Kidney (tissue), 14 donors: Measurements from ENCODE around the gene RHEB. TPM values are rescaled to one million over a fixed set of nuclear protein-coding genes. Genes with fewer than 3 reads are reported as not detected.
"Not testable (repeated sequence)": the region's sequence is repeated elsewhere in the genome, so short reads cannot be mapped to it uniquely, and the experiment has no call there.

ENCODE experiments used
- DNase-seq, 5 donors: peaks; one replicate each; pipeline ENCODE4 v3.0.0-alpha.2; 2013 to 2020
- FAIRE-seq: peaks from 2 replicates; lab custom pipeline; 2012; peaks lifted over from hg19 to GRCh38; lab: Jason Lieb, UNC
- H3K27ac ChIP-seq, 2 donors: one replicate each; pipeline ENCODE4 v1.7.0; 2013; ENCODE audit warnings: low read depth in 2 of 2, low read length in 2 of 2, inconsistent platforms in 1 of 2
- H3K27me3 ChIP-seq: one replicate; pipeline ENCODE4 v1.7.1; 2013; ENCODE audit warnings: low read length, inconsistent platforms; ENCODE audit not compliant: control insufficient read depth, insufficient read depth
- H3K36me3 ChIP-seq, 3 donors: one replicate each; pipeline versions ENCODE4 v1.7.0 to v1.7.1; 2013; ENCODE audit warnings: low read length in 3 of 3, control low read depth in 1 of 3, inconsistent platforms in 1 of 3; ENCODE audit not compliant: insufficient read depth in 3 of 3, control insufficient read depth in 2 of 3
- H3K4me1 ChIP-seq, 3 donors: one replicate each; pipeline versions ENCODE4 v1.7.0 to v1.7.1; 2013; ENCODE audit warnings: low read length in 3 of 3, inconsistent platforms in 1 of 3, low read depth in 1 of 3; ENCODE audit not compliant: control insufficient read depth in 2 of 3, insufficient read depth in 2 of 3
- H3K4me3 ChIP-seq, 3 donors: one replicate each; pipeline versions ENCODE4 v1.7.0 to v1.8.1; 2013; ENCODE audit warnings: low read length in 3 of 3, control low read depth in 1 of 3, inconsistent platforms in 1 of 3
- H3K9ac ChIP-seq, 3 donors: one replicate each; pipeline versions ENCODE4 v1.7.0 to v1.7.1; 2013; ENCODE audit warnings: low read length in 3 of 3, control low read depth in 1 of 3, inconsistent platforms in 1 of 3
- H3K9me3 ChIP-seq, 3 donors: one replicate each; pipeline versions ENCODE4 v1.7.0 to v1.7.1; 2013; ENCODE audit warnings: low read length in 3 of 3, control low read depth in 1 of 3, inconsistent platforms in 1 of 3; ENCODE audit not compliant: control insufficient read depth in 2 of 3, insufficient read depth in 1 of 3
- intact Hi-C: fragments of 100-400 bp; cut with DNase I; formaldehyde crosslinking; loops from one replicate; pipeline ENCODE4 v1.11.1; 2022
- polyA plus RNA-seq: library from polyadenylated mRNA; stranded (reverse); fragments of 350-450 nt; fragmentation: Illumina TruSeq; extraction: RNeasy Lipid Tissue Mini Kit (QIAGEN cat#74804); gene quantifications from one replicate; pipeline ENCODE4 v1.2.3, GENCODE V29; 2014; ENCODE audit warnings: low read depth, low replicate concordance; ENCODE audit not compliant: insufficient read depth
- total RNA-seq: library from RNA; stranded (reverse); fragmentation: NEBNext Ultra II Directional; extraction: Animal tissue kit (Norgen Biotek cat#: 25700); gene quantifications from one replicate; pipeline ENCODE4 v1.2.1, GENCODE V29; 2021
- TF ChIP-seq, protein P1 (sequence below): IDR thresholded peaks from 3 replicates; pipeline ENCODE4 v1.5.1; 2012; ENCODE audit warnings: mild to moderate bottlenecking, moderate library complexity, borderline replicate concordance; ENCODE audit not compliant: insufficient read depth; ENCODE audit errors: extremely low read depth
- donor health status: control.
- donor health status: control.
- donor health status: control.
- donor health status: control.
- donor health status: control.
- donor health status: DM: yes; HTN: yes; CAD: no.
- donor health status: Normal renal cell carcinoma (clear cell type).

RHEB gene
- total and polyA plus RNA-seq, 2 donors from 2014 or later = 92.7 to 123 TPM

DNA sequence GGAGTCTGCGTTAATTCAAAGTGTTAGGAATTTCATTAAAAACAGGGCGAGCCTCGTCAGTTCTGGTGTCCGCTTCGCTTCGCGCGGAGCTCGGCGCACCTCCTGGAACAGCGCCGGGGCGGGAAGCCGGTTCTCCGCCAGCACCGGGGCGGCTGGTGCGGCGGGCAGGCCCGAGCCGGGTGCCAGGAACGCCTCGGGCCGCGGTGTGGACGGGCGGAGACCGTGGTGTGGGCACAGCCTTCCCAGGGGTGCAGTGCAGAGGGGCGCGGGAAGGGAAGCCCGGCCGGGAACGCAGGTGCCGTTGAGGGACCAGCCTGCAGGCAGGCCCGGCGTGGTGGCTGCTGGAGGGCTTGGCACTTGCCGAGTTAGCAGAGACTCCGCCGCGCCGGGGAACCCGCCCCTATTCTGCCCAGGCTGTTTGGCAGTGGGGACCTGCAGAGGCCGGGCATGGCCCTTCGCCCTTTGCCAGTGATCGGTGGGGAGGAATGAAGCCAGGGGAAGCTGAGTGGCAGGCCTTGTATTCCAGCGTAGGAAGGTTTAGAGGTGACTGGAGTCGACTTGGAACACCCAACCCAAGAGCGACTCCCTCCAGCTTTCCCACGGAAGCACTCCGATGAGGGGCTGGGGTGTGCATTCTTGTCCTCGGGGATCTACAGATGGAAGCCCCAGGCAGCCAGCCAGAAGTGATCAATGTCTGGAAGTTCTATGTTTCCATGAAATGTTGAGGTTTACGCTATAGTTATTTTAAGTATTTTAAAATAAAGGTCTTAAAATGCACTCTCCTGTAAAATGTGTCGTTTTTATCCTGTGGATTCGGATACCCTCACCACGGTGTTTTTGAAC, 945 bp upstream of the RHEB start:
- Histone ChIP-seq H3K27me3 (no peaks in the 10 kb centered on the region), H3K9me3 (no peaks in the 10 kb centered on the region), H3K27ac (peak overlapping the region; percentile 69 to 85), H3K4me3 (peak overlapping the region; percentile 62 to 82 (median 81)), H3K9ac (peak overlapping the region; percentile 12 to 67 (median 55)), H3K36me3 (no peaks in the 10 kb centered on the region), H3K4me1 (peaks cover 0 to 13% (median 8%) of the 10 kb centered on the region in 3 donors)
- intact Hi-C loops = no loop called here
- TF ChIP-seq, protein P1, sequence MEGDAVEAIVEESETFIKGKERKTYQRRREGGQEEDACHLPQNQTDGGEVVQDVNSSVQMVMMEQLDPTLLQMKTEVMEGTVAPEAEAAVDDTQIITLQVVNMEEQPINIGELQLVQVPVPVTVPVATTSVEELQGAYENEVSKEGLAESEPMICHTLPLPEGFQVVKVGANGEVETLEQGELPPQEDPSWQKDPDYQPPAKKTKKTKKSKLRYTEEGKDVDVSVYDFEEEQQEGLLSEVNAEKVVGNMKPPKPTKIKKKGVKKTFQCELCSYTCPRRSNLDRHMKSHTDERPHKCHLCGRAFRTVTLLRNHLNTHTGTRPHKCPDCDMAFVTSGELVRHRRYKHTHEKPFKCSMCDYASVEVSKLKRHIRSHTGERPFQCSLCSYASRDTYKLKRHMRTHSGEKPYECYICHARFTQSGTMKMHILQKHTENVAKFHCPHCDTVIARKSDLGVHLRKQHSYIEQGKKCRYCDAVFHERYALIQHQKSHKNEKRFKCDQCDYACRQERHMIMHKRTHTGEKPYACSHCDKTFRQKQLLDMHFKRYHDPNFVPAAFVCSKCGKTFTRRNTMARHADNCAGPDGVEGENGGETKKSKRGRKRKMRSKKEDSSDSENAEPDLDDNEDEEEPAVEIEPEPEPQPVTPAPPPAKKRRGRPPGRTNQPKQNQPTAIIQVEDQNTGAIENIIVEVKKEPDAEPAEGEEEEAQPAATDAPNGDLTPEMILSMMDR = no peak
- no peak for FAIRE-seq
- peak; percentile 43 to 92 (median 50) for DNase-seq

DNA sequence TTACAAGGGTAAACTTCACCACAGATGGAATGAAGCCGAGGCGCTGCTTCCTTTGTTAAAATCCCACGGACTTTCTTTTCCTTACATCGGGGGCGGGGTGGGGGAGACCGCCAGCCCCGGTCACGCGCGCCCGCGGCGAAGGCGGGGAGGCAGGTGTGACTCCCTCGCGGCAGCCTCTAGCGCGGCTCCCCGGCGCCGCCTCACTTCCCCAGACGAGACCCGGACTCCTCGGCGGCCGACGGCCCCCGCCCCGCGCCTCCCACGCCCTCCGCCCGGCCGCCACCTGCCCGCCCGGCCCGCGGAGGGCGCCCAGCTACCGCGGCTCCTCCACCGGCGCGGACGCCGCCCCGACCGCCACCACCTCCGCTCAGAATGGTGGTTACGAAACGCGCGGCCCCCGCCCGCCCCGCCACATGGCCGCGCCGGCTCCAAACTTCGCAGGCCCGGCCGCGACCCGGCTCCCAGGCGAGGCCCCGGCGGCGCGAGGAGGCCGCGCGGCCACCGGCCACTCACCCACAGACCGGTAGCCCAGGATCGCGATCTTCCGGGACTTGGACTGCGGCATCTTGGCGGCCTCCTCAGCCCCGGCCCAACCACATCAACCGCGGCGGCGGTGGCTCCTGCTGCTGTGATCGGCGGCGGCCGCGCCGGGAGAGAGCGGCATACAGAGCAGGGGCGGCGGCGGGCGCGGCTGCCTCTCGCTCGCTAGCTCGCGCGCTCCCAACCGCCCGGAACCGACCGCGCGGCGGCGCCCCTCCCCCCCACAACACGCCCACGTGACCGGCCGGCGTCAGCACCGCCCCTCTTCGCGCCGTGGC, 539 bp downstream of the RHEB start:
- Histone ChIP-seq H3K9ac (peak overlapping the region; percentile 50 to 96 (median 95)), H3K4me1 (peaks cover 0 to 14% (median 8%) of the 10 kb centered on the region in 3 donors), H3K27ac (peak overlapping the region; percentile 94 to 95), H3K4me3 (peak overlapping the region; percentile 79 to 94 (median 90))
- DNase-seq = peak; percentile 54 to 88 (median 70)
- H3K36me3 ChIP-seq, intact Hi-C loops, H3K27me3 ChIP-seq, H3K9me3 ChIP-seq, FAIRE-seq: not testable (repeated sequence)

DNA sequence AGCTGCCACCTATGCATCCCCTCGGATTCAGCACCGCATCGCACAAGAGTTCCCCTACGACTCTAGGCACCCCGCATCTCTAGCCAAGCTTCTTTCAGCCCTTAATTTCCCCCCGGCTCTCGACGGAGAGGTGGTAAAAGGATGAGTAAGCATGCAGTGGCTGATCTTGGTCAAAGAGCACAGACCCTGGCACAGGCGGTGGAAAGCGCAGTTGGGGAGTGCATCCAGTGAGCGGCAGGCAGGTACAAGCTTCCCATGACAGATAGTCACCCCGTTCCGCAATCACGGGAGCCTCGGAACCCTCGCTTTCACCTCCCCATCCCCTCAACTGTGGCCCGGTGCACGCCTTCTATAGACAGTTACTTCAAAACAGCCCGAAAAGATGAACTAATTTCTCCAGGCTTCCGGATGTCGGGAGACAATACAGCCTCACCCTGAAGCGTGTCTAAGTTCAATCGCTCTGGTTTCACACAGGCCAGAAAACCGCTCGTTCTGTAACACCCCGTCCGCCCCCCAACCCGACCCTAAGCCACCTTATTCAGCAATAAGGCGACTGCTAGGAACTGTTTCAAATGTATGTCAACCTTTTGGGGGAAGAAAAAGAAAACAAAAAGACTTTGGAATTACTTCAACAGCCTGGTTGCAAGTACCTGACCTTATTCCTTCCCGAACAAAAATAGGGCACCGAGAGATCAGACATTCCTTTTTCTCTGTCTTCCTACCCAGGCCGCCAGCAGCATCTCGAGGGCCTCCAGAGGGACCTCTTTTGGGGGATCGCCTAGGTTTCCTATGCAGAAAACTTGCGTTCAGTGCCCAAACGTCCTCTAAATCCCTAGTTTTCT, 1.4 kb downstream of the RHEB start:
- H3K27ac ChIP-seq = peak overlapping the region; percentile 94 to 95
- H3K36me3 ChIP-seq = no peaks in the 10 kb centered on the region
- H3K4me1 ChIP-seq = peaks cover 0 to 14% (median 8%) of the 10 kb centered on the region in 3 donors
- TF ChIP-seq, protein P1 = peak; percentile 6
- intact Hi-C loops = no loop called here
- DNase-seq (peak in 4 of 5 donors; percentile 39 to 64 (median 58)), FAIRE-seq (no peak)
- H3K4me3 ChIP-seq = peak overlapping the region; percentile 79 to 94 (median 90)
- H3K27me3 ChIP-seq = no peaks in the 10 kb centered on the region
- H3K9me3 ChIP-seq = no peaks in the 10 kb centered on the region
- H3K9ac ChIP-seq = peak overlapping the region; percentile 50 to 96 (median 95)
